Calu3 (cell line): ENCODE data around the gene KY. TPM values are rescaled to one million over a fixed set of nuclear protein-coding genes. Genes with fewer than 3 reads are reported as not detected.

Source experiments
- BruUV-seq: library from RNA; stranded (reverse); fragments of 400-500 nt; replicated peaks from 2 replicates; lab custom pipeline; 2021; lab: Mats Ljungman, UMichigan
- CTCF ChIA-PET: fragments of 300-600 bp; sonication (Branson Sonifier 250); formaldehyde crosslinking; loops from one replicate; lab custom pipeline; 2022; ENCODE audit warnings: antibody characterized with exemption; lab: Charles Lee
- DNase-seq: peaks from one replicate; pipeline ENCODE4 v3.0.0; 2022
- H3K27ac Mint-ChIP-seq: one replicate; pipeline ENCODE4 v1.8.0; 2022; ENCODE audit warnings: mixed read lengths; ENCODE audit not compliant: unreplicated experiment
- H3K27me3 Mint-ChIP-seq: one replicate; pipeline ENCODE4 v1.8.0; 2022; ENCODE audit warnings: mixed read lengths; ENCODE audit not compliant: unreplicated experiment
- H3K36me3 Mint-ChIP-seq: one replicate; pipeline ENCODE4 v1.8.0; 2022; ENCODE audit warnings: mild to moderate bottlenecking, moderate library complexity, mixed read lengths; ENCODE audit not compliant: insufficient read depth, unreplicated experiment
- H3K4me1 Mint-ChIP-seq: one replicate; pipeline ENCODE4 v1.8.0; 2022; ENCODE audit warnings: mild to moderate bottlenecking, low read depth, mixed read lengths; ENCODE audit not compliant: unreplicated experiment
- H3K4me3 Mint-ChIP-seq: one replicate; pipeline ENCODE4 v1.8.0; 2022; ENCODE audit warnings: mild to moderate bottlenecking, low read depth, moderate library complexity, mixed read lengths; ENCODE audit not compliant: unreplicated experiment
- H3K9me3 Mint-ChIP-seq: one replicate; pipeline ENCODE4 v1.8.0; 2022; ENCODE audit warnings: low read depth, mixed read lengths; ENCODE audit not compliant: unreplicated experiment
- CTCF ChIP-seq: fragments of 200-600 bp; IDR thresholded peaks from one replicate; pipeline ENCODE4 v1.8.0; 2022; ENCODE audit warnings: antibody characterized with exemption; ENCODE audit not compliant: unreplicated experiment
- intact Hi-C: fragments of 100-400 bp; cut with micrococcal nuclease; formaldehyde crosslinking; loops from one replicate; pipeline ENCODE4 v1.10.0; 2022; ENCODE audit not compliant: unreplicated experiment
- total RNA-seq: library from RNA; stranded (reverse); gene quantifications from 2 replicates; pipeline ENCODE4 v1.2.3, GENCODE V29; 2022

The KY gene
- total RNA-seq, 1 experiment from 2014 or later, result not detected

GRCh38 chr3:134654031-134654430 is 3.2 kb upstream of the KY start:
- Mint-ChIP-seq H3K27me3 (peaks cover 86% of the 10 kb centered on the region), H3K9me3 (no peaks in the 10 kb centered on the region), H3K4me1 (no peaks in the 10 kb centered on the region), H3K36me3 (no peaks in the 10 kb centered on the region), H3K4me3 (no peak overlapping the region), H3K27ac (no peak overlapping the region)
- TF ChIP-seq CTCF, result no peak
- no TSS peak for BruUV-seq
- CTCF ChIA-PET, result interaction anchor here (0.5 to 1.5 kb wide), 3 partner anchors 21 to 985 kb away, joined by 3 to 5 read pairs (median 4); no protein-coding TSS in a partner anchor
- DNase-seq, result no peak
- intact Hi-C loops, result loop anchor here (10.0 kb wide), 1 partner anchor 101 kb away; no protein-coding TSS in a partner anchor

GRCh38 chr3:134652886-134653630 is 2.2 kb upstream of the KY start:
- CTCF ChIA-PET, result interaction anchor here (1.5 kb wide), 1 partner anchor 20 kb away, joined by 5 read pairs; no protein-coding TSS in a partner anchor
- H3K27ac Mint-ChIP-seq, result no peak overlapping the region
- peaks cover 90% of the 10 kb centered on the region for H3K27me3 Mint-ChIP-seq
- no TSS peak for BruUV-seq
- no peak overlapping the region for H3K4me3 Mint-ChIP-seq
- no peak for TF ChIP-seq CTCF
- H3K9me3 Mint-ChIP-seq, result no peaks in the 10 kb centered on the region
- H3K36me3 Mint-ChIP-seq, result no peaks in the 10 kb centered on the region
- intact Hi-C loops, result loop anchor here (10.0 kb wide), 1 partner anchor 102 kb away; no protein-coding TSS in a partner anchor
- H3K4me1 Mint-ChIP-seq, result no peaks in the 10 kb centered on the region
- DNase-seq, result no peak

- no peak overlapping the region for H3K4me3 Mint-ChIP-seq
- peaks cover 96% of the 10 kb centered on the region for H3K27me3 Mint-ChIP-seq
- no peaks in the 10 kb centered on the region for H3K4me1 Mint-ChIP-seq
- CTCF ChIA-PET, result interaction anchor here (1.5 kb wide), 1 partner anchor 20 kb away, joined by 5 read pairs; no protein-coding TSS in a partner anchor
- DNase-seq, result no peak
- no peaks in the 10 kb centered on the region for H3K9me3 Mint-ChIP-seq
- intact Hi-C loops, result loop anchor here (10.0 kb wide), 1 partner anchor 102 kb away; no protein-coding TSS in a partner anchor
- BruUV-seq, result no TSS peak
- no peaks in the 10 kb centered on the region for H3K36me3 Mint-ChIP-seq
- TF ChIP-seq CTCF, result no peak
- H3K27ac Mint-ChIP-seq, result no peak overlapping the region
Measured at GRCh38 chr3:134652409-134652831, 1.6 kb upstream of the KY start.

GRCh38 chr3:134651347-134652041 is 672 bp upstream of the KY start:
- no peak overlapping the region for H3K27ac Mint-ChIP-seq
- intact Hi-C loops, result loop anchor here (10.0 kb wide), 1 partner anchor 103 kb away; no protein-coding TSS in a partner anchor
- BruUV-seq, result no TSS peak
- no peaks in the 10 kb centered on the region for H3K4me1 Mint-ChIP-seq
- H3K36me3 Mint-ChIP-seq, result no peaks in the 10 kb centered on the region
- CTCF ChIA-PET, result no interaction called here
- TF ChIP-seq CTCF, result no peak
- DNase-seq, result no peak
- H3K4me3 Mint-ChIP-seq, result peak overlapping the region; percentile 60
- peaks cover 100% of the 10 kb centered on the region for H3K27me3 Mint-ChIP-seq
- no peaks in the 10 kb centered on the region for H3K9me3 Mint-ChIP-seq
